ENCODE data around the gene ID1. TPM values are rescaled to one million over a fixed set of nuclear protein-coding genes. Genes with fewer than 3 reads are reported as not detected.

Gene ID1, protein sequence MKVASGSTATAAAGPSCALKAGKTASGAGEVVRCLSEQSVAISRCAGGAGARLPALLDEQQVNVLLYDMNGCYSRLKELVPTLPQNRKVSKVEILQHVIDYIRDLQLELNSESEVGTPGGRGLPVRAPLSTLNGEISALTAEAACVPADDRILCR
- total RNA-seq (2013; cell fraction: nucleolus; rRNA removed) = 0.56 and 1.1 TPM in 2 replicates
- total RNA-seq (2014; rRNA removed) (0.38 and 0.56 TPM in 2 replicates), total RNA-seq (2014; rRNA removed; fragmentation: Illumina TruSeq; extraction: Trizol) (0.13 and 0.14 TPM in 2 replicates), total RNA-seq (2021) (0.49 and 1.0 TPM in 2 replicates), polyA plus RNA-seq (2011; rRNA removed) (0.31 TPM in 1 of 2 replicates, not detected in the other), polyA plus RNA-seq (2014; fragmentation: Illumina TruSeq; extraction: Trizol) (not detected in 2 replicates), polyA plus RNA-seq (2014; fragmentation: Nextera tagmentation; extraction: Ambion mirVana) (under 1 TPM in 1 of 2 experiments, not detected in 1; 0.09 TPM), polyA plus RNA-seq (2014; rRNA removed) (0.46 and 0.71 TPM in 2 replicates), polyA plus RNA-seq (2016; fragmentation: Nextera tagmentation; extraction: Ambion mirVana) (1 to 10 TPM in 1 of 2 experiments, under 1 TPM in 1; 0.87 to 1.3 TPM), polyA minus RNA-seq (2011; rRNA and poly(A)+ RNA removed) (0.62 TPM in 1 of 2 replicates, not detected in the other), Bru-seq, nascent RNA (percentile 45 among the genes with signal in this experiment), BruChase-seq, experiment 1, labeled RNA remaining after a 6-hour chase (percentile 52 among the genes with signal in this experiment), BruChase-seq, experiment 2, labeled RNA remaining after a 2-hour chase (percentile 53 among the genes with signal in this experiment)
- polyA plus RNA-seq (2011; ENCODE audit: low read depth) = not detected
- 1.1 and 1.2 TPM in 2 replicates for polyA plus RNA-seq (2011; cell fraction: cytosol; rRNA removed)
- 1.2 and 1.7 TPM in 2 replicates for polyA plus RNA-seq (2011; cell fraction: nucleus; rRNA removed)
- 0.15 and 0.21 TPM in 2 replicates for polyA plus RNA-seq (2012)
- 8.9 and 10.8 TPM in 2 replicates for polyA minus RNA-seq (2011; cell fraction: cytosol; rRNA and poly(A)+ RNA removed)
- 1.7 and 4.2 TPM in 2 replicates for polyA minus RNA-seq (2011; cell fraction: nucleus; rRNA and poly(A)+ RNA removed)
- long read RNA-seq, experiment 1 = 0 reads
- long read RNA-seq, experiment 2, partial matches to known transcripts = 0 of 1 reads
- long read RNA-seq, experiment 2, other reads (novel, unspliced or antisense) = 0 of 1 reads

DNA sequence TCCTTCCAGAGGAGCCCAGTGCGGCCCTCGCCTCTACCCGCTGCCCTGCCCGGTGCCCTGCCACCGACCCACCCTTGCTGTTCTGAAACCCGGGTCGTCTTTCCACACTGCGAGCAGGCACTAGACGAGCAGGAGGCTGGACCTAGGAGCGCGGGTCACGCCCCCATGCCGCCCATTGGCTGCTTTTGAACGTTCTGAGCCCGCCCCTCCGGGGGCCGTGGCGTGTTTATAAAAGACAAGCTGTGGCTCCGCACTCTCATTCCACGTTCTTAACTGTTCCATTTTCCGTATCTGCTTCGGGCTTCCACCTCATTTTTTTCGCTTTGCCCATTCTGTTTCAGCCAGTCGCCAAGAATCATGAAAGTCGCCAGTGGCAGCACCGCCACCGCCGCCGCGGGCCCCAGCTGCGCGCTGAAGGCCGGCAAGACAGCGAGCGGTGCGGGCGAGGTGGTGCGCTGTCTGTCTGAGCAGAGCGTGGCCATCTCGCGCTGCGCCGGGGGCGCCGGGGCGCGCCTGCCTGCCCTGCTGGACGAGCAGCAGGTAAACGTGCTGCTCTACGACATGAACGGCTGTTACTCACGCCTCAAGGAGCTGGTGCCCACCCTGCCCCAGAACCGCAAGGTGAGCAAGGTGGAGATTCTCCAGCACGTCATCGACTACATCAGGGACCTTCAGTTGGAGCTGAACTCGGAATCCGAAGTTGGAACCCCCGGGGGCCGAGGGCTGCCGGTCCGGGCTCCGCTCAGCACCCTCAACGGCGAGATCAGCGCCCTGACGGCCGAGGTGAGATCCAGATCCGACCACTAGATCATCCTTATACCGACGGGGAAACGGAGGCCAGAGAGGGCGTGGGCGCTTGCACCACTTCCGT lies at the start of gene ID1:
TSS of gene ID1 (plus strand) at position 259 of the 871 bp plus-strand sequence. CDS start at position 358, 99 bp downstream.
- intact Hi-C loops (cut with micrococcal nuclease; ENCODE audit: unreplicated experiment) (no loop called here), in situ Hi-C loops (cut with MboI) (loop anchor here (5.0 kb wide), 1 partner anchor 33 kb away; no protein-coding TSS in a partner anchor)
- SMC1A ChIA-PET (ENCODE audit: uncharacterized antibody, unreplicated experiment) = interaction anchor here (1.0 to 2.2 kb wide), 10 partner anchors 8 to 119 kb away, joined by 3 to 12 read pairs (median 4); no protein-coding TSS in a partner anchor
- Histone ChIP-seq H3K36me3 (ENCODE audit: control insufficient read depth in 2 of 2, insufficient read depth in 2 of 2, low read length in 1 of 2) (no peaks in the 10 kb centered on the region), H2AFZ (ENCODE audit: control insufficient read depth, low read depth, low read length) (peak within 1 kb of the TSS; percentile 82), H3K79me2 (ENCODE audit: control insufficient read depth, insufficient read depth, low read length) (no peaks in the 10 kb centered on the region), H3K4me3 (peak within 1 kb of the TSS; percentile 64), H3K27ac (ENCODE audit: control insufficient read depth, insufficient read depth) (no peak within 1 kb of the TSS), H3K9ac (ENCODE audit: control insufficient read depth, insufficient read depth, low read length) (0 out of 2 replicates have a peak within 1 kb of the TSS, but pooled peaks have one; percentile 5), H3K9me3 (replicated peaks; ENCODE audit: control insufficient read depth, insufficient read depth, low read length) (no peaks in the 10 kb centered on the region; the same call in 2 of the 3 replicates), H3K27me3 (replicated peaks in 1 of 2; ENCODE audit: control insufficient read depth in 2 of 2, insufficient read depth in 2 of 2, low read length in 1 of 2) (peaks cover 10 to 18% of the 10 kb centered on the region in 2 experiments), H3K4me1 (ENCODE audit: control insufficient read depth, insufficient read depth, low read length) (peaks cover 21% of the 10 kb centered on the region), H4K20me1 (ENCODE audit: control insufficient read depth, insufficient read depth) (no peaks in the 10 kb centered on the region), H3K4me2 (ENCODE audit: control insufficient read depth, insufficient read depth) (peak within 1 kb of the TSS; percentile 85)
- ATAC-seq = peak; percentile 94
- no peak for DNase-seq (ENCODE audit: low read depth, low spot score)
- POLR2A ChIA-PET = interaction anchor here (0.9 to 2.0 kb wide), 5 partner anchors 12 to 134 kb away, joined by 3 to 16 read pairs (median 4); no protein-coding TSS in a partner anchor
- peak; percentile 91 for FAIRE-seq
- RAD21 ChIA-PET (ENCODE audit: unreplicated experiment) = interaction anchor here (0.9 to 1.9 kb wide), 7 partner anchors 8 to 118 kb away, joined by 3 to 15 read pairs (median 5); no protein-coding TSS in a partner anchor
- CTCF ChIA-PET = interaction anchor here (0.6 to 18.6 kb wide), 6 partner anchors 8 to 118 kb away, joined by 3 to 958 read pairs (median 6); no protein-coding TSS in a partner anchor
- 1% methylated on average over 74 of the region's 74 CpGs for WGBS (ENCODE audit: insufficient coverage, insufficient replicate concordance, low lambda C conversion rate, missing lambda C conversion rate)
- BruUV-seq (replicated peaks) = no TSS peak
- TF ChIP-seq SIN3A (IDR thresholded peaks at IDR 0.05; ENCODE audit: low read depth, low read length) (peak; percentile 65; the same call in 1 of the 2 replicates), IKZF2 (IDR thresholded peaks at IDR 0.05) (no peak), ZNF207 (IDR thresholded peaks at IDR 0.05; ENCODE audit: borderline replicate concordance) (no peak), FOXK2 (IDR thresholded peaks at IDR 0.05) (peak; percentile 77), JUNB (IDR thresholded peaks at IDR 0.05) (no peak), CHD1 (IDR thresholded peaks at IDR 0.05; ENCODE audit: low read depth, low read length) (no peak), NFYB (IDR thresholded peaks at IDR 0.05; ENCODE audit: insufficient read depth, low read depth, low read length) (peak; percentile 92), IKZF1 (conservative IDR thresholded peaks at IDR 0.05) (peak; percentile 40; the same call in 1 of the 2 replicates), CEBPB (IDR thresholded peaks at IDR 0.05; ENCODE audit: borderline replicate concordance in 1 of 2, low read depth in 2 of 2, low read length in 2 of 2) (no peak), JUND (IDR thresholded peaks at IDR 0.05; ENCODE audit: low read depth, low read length) (no peak), ZNF384 (IDR thresholded peaks at IDR 0.05; ENCODE audit: borderline replicate concordance, low read depth, low read length) (no peak), TAF1 (IDR thresholded peaks at IDR 0.05; ENCODE audit: borderline replicate concordance, low read depth, low read length) (no peak), POLR2A (IDR thresholded peaks at IDR 0.05; ENCODE audit: low read depth, low read length) (peak; percentile 76), LARP7 (IDR thresholded peaks at IDR 0.05) (peak; percentile 32; the same call in 1 of the 2 replicates)
- TF ChIP-seq, protein P1, sequence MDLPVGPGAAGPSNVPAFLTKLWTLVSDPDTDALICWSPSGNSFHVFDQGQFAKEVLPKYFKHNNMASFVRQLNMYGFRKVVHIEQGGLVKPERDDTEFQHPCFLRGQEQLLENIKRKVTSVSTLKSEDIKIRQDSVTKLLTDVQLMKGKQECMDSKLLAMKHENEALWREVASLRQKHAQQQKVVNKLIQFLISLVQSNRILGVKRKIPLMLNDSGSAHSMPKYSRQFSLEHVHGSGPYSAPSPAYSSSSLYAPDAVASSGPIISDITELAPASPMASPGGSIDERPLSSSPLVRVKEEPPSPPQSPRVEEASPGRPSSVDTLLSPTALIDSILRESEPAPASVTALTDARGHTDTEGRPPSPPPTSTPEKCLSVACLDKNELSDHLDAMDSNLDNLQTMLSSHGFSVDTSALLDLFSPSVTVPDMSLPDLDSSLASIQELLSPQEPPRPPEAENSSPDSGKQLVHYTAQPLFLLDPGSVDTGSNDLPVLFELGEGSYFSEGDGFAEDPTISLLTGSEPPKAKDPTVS (IDR thresholded peaks at IDR 0.05; ENCODE audit: low read depth, low read length) = no peak
- TF ChIP-seq, protein P2, sequence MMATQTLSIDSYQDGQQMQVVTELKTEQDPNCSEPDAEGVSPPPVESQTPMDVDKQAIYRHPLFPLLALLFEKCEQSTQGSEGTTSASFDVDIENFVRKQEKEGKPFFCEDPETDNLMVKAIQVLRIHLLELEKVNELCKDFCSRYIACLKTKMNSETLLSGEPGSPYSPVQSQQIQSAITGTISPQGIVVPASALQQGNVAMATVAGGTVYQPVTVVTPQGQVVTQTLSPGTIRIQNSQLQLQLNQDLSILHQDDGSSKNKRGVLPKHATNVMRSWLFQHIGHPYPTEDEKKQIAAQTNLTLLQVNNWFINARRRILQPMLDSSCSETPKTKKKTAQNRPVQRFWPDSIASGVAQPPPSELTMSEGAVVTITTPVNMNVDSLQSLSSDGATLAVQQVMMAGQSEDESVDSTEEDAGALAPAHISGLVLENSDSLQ (IDR thresholded peaks at IDR 0.05) = 0 out of 2 replicates have a peak, but pooled peaks have one; percentile 36
